Breast epithelium (tissue), 4 donors: ENCODE measurements around the gene SURF4. TPM values are rescaled to one million over a fixed set of nuclear protein-coding genes. Genes with fewer than 3 reads are reported as not detected.

ENCODE experiments used
- DNase-seq, 2 donors: peaks; one replicate each; pipeline ENCODE4 v3.0.0-alpha.2; 2019; ENCODE audit warnings: low spot score in 2 of 2
- H3K27ac ChIP-seq, 2 donors: fragments of 200-600 bp; sonication (generic) in 1 of 2; one replicate each; pipeline ENCODE4 v1.5.1; 2016 to 2019; ENCODE audit warnings: mild to moderate bottlenecking in 1 of 2
- H3K27me3 ChIP-seq, 2 donors: fragments of 200-600 bp; sonication (generic) in 1 of 2; one replicate each; pipeline versions ENCODE4 v1.5.1 to v1.6.0; 2017 to 2019; ENCODE audit warnings: control low read depth in 1 of 2, mild to moderate bottlenecking in 1 of 2
- H3K36me3 ChIP-seq: fragments of 200-600 bp; one replicate; pipeline ENCODE4 v1.5.1; 2019
- H3K4me1 ChIP-seq, 2 donors: fragments of 200-600 bp; sonication (generic); one replicate each; pipeline ENCODE4 v1.5.1; 2016 to 2019; ENCODE audit warnings: control low read depth in 1 of 2
- H3K4me3 ChIP-seq, 3 donors: fragments of 200-600 bp; sonication (generic); 1 replicate in 2 of 3; 2 replicates in 1 of 3; pipeline ENCODE4 v1.5.1; 2016 to 2019; ENCODE audit warnings: mild to moderate bottlenecking in 3 of 3, moderate library complexity in 2 of 3
- H3K9me3 ChIP-seq, 2 donors: fragments of 200-600 bp; sonication (generic) in 1 of 2; one replicate each; pipeline ENCODE4 v1.5.1; 2016 to 2019; ENCODE audit warnings: control low read depth in 1 of 2
- POLR2A ChIP-seq: fragments of 450-650 bp; IDR thresholded peaks from one replicate; pipeline ENCODE4 v1.6.1; 2016; ENCODE audit warnings: antibody characterized with exemption, mild to moderate bottlenecking, moderate library complexity
- POLR2AphosphoS5 ChIP-seq, 3 donors: sonication (generic); formaldehyde crosslinking; IDR thresholded peaks; one replicate each; pipeline ENCODE4 v1.6.1; 2017; ENCODE audit warnings: antibody characterized with exemption in 3 of 3
- intact Hi-C: fragments of 100-400 bp; cut with DNase I; formaldehyde crosslinking; loops from one replicate; pipeline ENCODE4 v1.15.1; 2023; ENCODE audit warnings: low total_unique reads
- total RNA-seq, 3 donors: library from RNA; depleted of rRNA; stranded (reverse); fragments of >200 nt; gene quantifications; one replicate each; pipeline ENCODE4 v1.1.0, GENCODE V29; 2016
- TF ChIP-seq, protein P1 (sequence below), 3 donors: fragments of 450-650 bp; IDR thresholded peaks; one replicate each; pipeline ENCODE4 v1.5.1; 2016 to 2017; ENCODE audit warnings: antibody characterized with exemption in 3 of 3, mild to moderate bottlenecking in 3 of 3, moderate library complexity in 3 of 3

SURF4 gene
- total RNA-seq, 3 donors from 2014 or later, result 109 to 164 (median 133) TPM

DNA sequence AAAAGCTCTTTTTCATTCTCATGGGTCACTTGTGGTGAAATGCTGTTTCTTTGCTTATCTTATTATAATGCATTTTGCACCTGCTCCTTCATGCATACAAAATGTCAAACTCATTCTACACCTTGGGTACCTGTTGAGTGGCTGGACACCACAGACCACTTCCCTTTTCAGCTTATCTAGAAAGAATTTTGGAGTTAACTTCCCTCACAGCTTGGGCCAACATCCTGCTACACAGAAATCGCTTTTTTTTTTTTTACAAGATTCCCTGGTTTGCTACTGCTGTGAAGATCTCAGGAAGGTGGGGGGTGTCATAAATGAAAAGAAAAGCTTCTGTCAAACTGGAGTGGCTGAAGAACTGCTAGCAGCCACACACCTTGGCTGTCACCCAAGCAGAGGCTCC, 39.3 kb upstream of the SURF4 start:
- Histone ChIP-seq H3K4me3 (no peak overlapping the region), H3K9me3 (no peaks in the 10 kb centered on the region), H3K4me1 (peaks cover 4 to 10% of the 10 kb centered on the region in 2 donors), H3K27me3 (no peaks in the 10 kb centered on the region), H3K27ac (no peak overlapping the region), H3K36me3 (peaks cover 6% of the 10 kb centered on the region)
- intact Hi-C loops, result no loop called here
- TF ChIP-seq, protein P1, sequence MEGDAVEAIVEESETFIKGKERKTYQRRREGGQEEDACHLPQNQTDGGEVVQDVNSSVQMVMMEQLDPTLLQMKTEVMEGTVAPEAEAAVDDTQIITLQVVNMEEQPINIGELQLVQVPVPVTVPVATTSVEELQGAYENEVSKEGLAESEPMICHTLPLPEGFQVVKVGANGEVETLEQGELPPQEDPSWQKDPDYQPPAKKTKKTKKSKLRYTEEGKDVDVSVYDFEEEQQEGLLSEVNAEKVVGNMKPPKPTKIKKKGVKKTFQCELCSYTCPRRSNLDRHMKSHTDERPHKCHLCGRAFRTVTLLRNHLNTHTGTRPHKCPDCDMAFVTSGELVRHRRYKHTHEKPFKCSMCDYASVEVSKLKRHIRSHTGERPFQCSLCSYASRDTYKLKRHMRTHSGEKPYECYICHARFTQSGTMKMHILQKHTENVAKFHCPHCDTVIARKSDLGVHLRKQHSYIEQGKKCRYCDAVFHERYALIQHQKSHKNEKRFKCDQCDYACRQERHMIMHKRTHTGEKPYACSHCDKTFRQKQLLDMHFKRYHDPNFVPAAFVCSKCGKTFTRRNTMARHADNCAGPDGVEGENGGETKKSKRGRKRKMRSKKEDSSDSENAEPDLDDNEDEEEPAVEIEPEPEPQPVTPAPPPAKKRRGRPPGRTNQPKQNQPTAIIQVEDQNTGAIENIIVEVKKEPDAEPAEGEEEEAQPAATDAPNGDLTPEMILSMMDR (IDR thresholded peaks at IDR 0.05), result no peak
- TF ChIP-seq POLR2AphosphoS5 (IDR thresholded peaks at IDR 0.05) (no peak), POLR2A (no peak)
- DNase-seq, result no peak

DNA sequence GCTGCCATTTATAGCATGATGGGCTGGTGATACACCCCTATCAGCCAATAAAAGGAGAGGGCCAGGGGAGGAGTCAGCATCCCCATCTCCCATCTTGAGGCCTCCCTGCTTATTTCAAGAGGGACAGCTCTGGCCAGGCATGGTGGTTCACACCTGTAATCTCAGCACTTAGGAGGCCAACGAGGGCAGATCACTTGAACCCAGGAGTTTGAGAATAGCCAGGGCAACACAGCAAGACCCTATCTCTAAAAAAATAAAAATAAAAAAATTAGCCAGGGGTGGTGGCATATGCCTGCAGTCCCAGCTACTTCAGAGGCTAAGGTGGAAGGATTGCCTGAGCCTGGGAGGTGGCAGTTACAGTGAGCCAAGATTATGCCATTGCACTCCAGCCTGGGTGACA, 32.2 kb upstream of the SURF4 start:
- H3K9me3 ChIP-seq, result no peaks in the 10 kb centered on the region
- TF ChIP-seq, protein P1 (IDR thresholded peaks at IDR 0.05), result no peak
- TF ChIP-seq POLR2AphosphoS5 (IDR thresholded peaks at IDR 0.05) (no peak), POLR2A (no peak)
- no peak overlapping the region for H3K27ac ChIP-seq
- H3K4me3 ChIP-seq, result no peak overlapping the region
- no peak for DNase-seq
- no peaks in the 10 kb centered on the region for H3K4me1 ChIP-seq
- peaks cover 11% of the 10 kb centered on the region for H3K36me3 ChIP-seq
- no peaks in the 10 kb centered on the region for H3K27me3 ChIP-seq
- intact Hi-C loops, result loop anchor here (10.0 kb wide), 1 partner anchor 77 kb away; no protein-coding TSS in a partner anchor

DNA sequence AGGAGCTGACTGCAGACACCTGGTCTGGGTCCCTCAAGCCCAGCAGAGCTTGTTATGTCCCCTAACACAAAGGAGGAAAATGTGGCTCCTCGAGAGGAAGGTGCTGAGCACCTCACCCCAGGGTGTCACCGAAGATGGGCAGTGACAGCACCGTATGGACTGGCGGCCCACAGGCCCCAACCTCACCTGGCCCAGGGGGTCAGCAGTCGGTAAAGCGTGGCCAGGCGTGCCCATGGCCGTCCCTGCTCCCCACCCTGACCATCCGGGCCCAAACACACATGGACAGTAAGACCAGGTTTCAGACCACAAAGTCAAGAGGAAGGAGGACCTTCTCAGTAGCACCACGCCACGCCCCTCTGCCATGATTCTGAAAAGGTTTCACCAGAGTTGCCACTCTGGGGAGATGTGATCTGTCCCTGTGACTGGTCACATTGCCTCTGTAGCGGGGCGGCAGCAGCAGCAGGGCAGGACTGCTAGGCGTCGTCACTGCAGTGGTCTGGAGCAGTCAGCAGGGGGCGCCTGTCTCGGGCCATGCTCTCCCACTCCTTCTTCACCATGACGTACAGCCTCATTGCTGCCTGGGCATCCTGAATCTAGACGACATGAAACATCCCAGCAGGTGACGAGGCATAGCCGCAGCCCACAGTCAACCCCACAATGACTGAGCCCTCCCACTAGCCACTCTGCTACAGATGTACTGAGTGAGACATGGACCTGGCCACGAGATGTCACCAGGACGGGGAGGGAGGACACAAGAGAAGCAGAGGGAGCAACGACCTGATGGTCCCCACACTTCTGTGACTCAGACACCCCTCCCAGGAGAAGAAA, 30.8 kb upstream of the SURF4 start:
- no peaks in the 10 kb centered on the region for H3K9me3 ChIP-seq
- DNase-seq, result peak; percentile 57 to 79
- no peak overlapping the region for H3K27ac ChIP-seq
- no peak for TF ChIP-seq POLR2AphosphoS5 (IDR thresholded peaks at IDR 0.05)
- TF ChIP-seq, protein P1 (IDR thresholded peaks at IDR 0.05), result peak; percentile 70 to 81 (median 80)
- peaks cover 11% of the 10 kb centered on the region for H3K36me3 ChIP-seq
- intact Hi-C loops, result loop anchor here (10.0 kb wide), 1 partner anchor 78 kb away; no protein-coding TSS in a partner anchor
- no peaks in the 10 kb centered on the region for H3K4me1 ChIP-seq
- no peaks in the 10 kb centered on the region for H3K27me3 ChIP-seq
- no peak overlapping the region for H3K4me3 ChIP-seq

DNA sequence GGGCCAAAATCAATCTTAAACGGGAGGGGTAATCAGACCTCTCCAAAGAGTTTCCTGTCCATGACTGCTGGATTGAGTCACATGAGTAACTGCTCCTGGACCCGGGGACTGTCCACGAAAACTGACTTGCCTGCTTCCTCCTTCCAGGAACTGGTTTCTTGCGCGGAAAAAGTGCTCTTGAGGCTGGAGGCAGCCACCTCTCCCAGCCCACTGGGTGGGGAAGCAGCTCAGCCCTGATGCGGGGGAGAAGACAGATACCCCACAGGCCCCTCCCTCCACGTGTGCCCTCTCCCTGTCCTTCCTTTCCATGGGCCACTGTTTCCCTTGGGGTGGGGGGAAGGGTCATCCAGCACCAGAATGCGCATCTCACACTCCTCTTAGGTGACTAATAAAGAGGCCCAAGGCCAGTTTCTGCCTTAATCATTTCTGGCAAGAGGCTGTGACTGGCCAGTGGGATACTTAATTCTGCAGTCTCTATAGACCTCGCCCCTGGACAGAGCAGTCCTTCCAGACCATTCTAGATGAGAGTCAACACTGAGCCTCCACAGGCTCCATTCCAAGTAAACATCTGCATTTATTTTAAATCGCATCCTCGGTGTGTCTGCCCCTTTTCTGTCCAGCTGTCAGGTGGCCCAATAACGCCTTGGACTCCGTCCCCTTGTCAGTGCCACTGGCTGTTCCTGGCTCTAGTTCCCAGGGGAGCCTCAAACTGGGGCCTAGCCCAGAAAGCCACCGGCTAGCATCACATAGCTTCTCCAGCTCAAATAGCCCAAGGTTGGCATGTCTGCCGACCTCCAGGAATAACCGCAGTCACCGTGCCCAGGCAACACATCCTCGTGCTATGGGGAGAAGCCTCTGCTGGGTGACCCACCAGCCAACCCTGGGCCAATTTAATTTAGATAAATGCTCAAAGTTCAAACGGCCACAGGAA, 29.9 kb upstream of the SURF4 start:
- TF ChIP-seq POLR2A, result no peak
- TF ChIP-seq, protein P1 (IDR thresholded peaks at IDR 0.05), result no peak
- TF ChIP-seq POLR2AphosphoS5 (IDR thresholded peaks at IDR 0.05), result no peak
- Histone ChIP-seq H3K4me1 (no peaks in the 10 kb centered on the region), H3K36me3 (peaks cover 5% of the 10 kb centered on the region), H3K4me3 (no peak overlapping the region), H3K27me3 (no peaks in the 10 kb centered on the region), H3K9me3 (no peaks in the 10 kb centered on the region), H3K27ac (no peak overlapping the region)
- no peak for DNase-seq
- intact Hi-C loops, result loop anchor here (10.0 kb wide), 1 partner anchor 79 kb away; no protein-coding TSS in a partner anchor
